A549 (cell line): ENCODE measurements around the gene CREB5.

Experiments
- CTCF ChIP-seq: fragments of >200 bp; sonication (Bioruptor Twin); formaldehyde crosslinking; IDR thresholded peaks from 3 replicates; pipeline ENCODE4 v1.5.1; 2016
- JUNB ChIP-seq: fragments of >200 bp; sonication (Bioruptor Twin); formaldehyde crosslinking; IDR thresholded peaks from 2 replicates; pipeline ENCODE4 v1.6.1; 2016
- NPAS2 ChIP-seq: fragments of 250-450 bp; sonication (Bioruptor Pico); IDR thresholded peaks from 2 replicates; pipeline ENCODE4 v1.8.0; 2022; ENCODE audit warnings: mild to moderate bottlenecking, moderate library complexity, borderline replicate concordance
- NR3C1 ChIP-seq: fragments of >200 bp; sonication (Bioruptor Twin); formaldehyde crosslinking; IDR thresholded peaks from 3 replicates; pipeline ENCODE4 v1.6.1; 2017
- SMC3 ChIP-seq: fragments of >200 bp; sonication (Bioruptor Twin); formaldehyde crosslinking; IDR thresholded peaks from 3 replicates; pipeline ENCODE4 v1.6.1; 2018; ENCODE audit warnings: inconsistent platforms
- USF2 ChIP-seq: fragments of 450-650 bp; IDR thresholded peaks from 2 replicates; pipeline ENCODE4 v1.6.1; 2014; ENCODE audit warnings: antibody characterized with exemption

- TF ChIP-seq JUNB (no peak), CTCF (no peak), NPAS2 (CRISPR knock-in tag) (no peak), NR3C1 (no peak), USF2 (no peak), SMC3 (no peak)
Measured at GRCh38 chr7:28704706-28705105, 292.4 kb downstream of the CREB5 start.
